ENCODE data around the gene SEC23A.
"Not testable (repeated sequence)": the region's sequence is repeated elsewhere in the genome, so short reads cannot be mapped to it uniquely, and the experiment has no call there.

GRCh38 chr14:39045889-39046288, 57.1 kb downstream of the SEC23A start:
- not testable (repeated sequence) for TF ChIP-seq CTCF (IDR thresholded peaks at IDR 0.05; ENCODE audit: low read depth, low read length, poor library complexity, severe bottlenecking); EZH2phosphoT487 (IDR thresholded peaks at IDR 0.05; ENCODE audit: borderline replicate concordance, low read length)

All from DOHH2 (cell line).